ENCODE measurements around the gene BABAM1. TPM values are rescaled to one million over a fixed set of nuclear protein-coding genes. Genes with fewer than 3 reads are reported as not detected.

Gene BABAM1
- total and polyA plus RNA-seq, 9 of the 15 experiments (the other 6 are each of a cell fraction or from before 2014, with no cell fraction given), result 14.7 to 160 (median 113) TPM

GRCh38 chr19:17309198-17309964, 42.1 kb downstream of the BABAM1 start, which contains the start of gene DDA1 (continued):
- TF ChIP-seq SLC30A9 (CRISPR knock-in tag; IDR thresholded peaks at IDR 0.05), result no peak
- TF ChIP-seq BMI1 (IDR thresholded peaks at IDR 0.05; ENCODE audit: low read length), result no peak
- TF ChIP-seq, protein P1, sequence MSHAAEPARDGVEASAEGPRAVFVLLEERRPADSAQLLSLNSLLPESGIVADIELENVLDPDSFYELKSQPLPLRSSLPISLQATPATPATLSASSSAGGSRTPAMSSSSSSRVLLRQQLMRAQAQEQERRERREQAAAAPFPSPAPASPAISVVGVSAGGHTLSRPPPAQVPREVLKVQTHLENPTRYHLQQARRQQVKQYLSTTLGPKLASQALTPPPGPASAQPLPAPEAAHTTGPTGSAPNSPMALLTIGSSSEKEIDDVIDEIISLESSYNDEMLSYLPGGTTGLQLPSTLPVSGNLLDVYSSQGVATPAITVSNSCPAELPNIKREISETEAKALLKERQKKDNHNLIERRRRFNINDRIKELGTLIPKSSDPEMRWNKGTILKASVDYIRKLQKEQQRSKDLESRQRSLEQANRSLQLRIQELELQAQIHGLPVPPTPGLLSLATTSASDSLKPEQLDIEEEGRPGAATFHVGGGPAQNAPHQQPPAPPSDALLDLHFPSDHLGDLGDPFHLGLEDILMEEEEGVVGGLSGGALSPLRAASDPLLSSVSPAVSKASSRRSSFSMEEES (CRISPR knock-in tag; IDR thresholded peaks at IDR 0.05), result no peak
- no peak for TF ChIP-seq ZNF766 (CRISPR knock-in tag; conservative IDR thresholded peaks at IDR 0.05)
- TF ChIP-seq, protein P2, sequence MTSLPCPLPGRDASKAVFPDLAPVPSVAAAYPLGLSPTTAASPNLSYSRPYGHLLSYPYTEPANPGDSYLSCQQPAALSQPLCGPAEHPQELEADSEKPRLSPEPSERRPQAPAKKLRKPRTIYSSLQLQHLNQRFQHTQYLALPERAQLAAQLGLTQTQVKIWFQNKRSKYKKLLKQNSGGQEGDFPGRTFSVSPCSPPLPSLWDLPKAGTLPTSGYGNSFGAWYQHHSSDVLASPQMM (CRISPR knock-in tag; IDR thresholded peaks at IDR 0.05), result no peak
- TF ChIP-seq, protein P3, sequence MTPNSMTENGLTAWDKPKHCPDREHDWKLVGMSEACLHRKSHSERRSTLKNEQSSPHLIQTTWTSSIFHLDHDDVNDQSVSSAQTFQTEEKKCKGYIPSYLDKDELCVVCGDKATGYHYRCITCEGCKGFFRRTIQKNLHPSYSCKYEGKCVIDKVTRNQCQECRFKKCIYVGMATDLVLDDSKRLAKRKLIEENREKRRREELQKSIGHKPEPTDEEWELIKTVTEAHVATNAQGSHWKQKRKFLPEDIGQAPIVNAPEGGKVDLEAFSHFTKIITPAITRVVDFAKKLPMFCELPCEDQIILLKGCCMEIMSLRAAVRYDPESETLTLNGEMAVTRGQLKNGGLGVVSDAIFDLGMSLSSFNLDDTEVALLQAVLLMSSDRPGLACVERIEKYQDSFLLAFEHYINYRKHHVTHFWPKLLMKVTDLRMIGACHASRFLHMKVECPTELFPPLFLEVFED (CRISPR knock-in tag; conservative IDR thresholded peaks at IDR 0.05), result no peak
- no peak for TF ChIP-seq ZNF551 (CRISPR knock-in tag; IDR thresholded peaks at IDR 0.05)
- TF ChIP-seq FOXA3 (CRISPR knock-in tag; conservative IDR thresholded peaks at IDR 0.05 in 1 of 2, IDR thresholded peaks at IDR 0.05 in 1 of 2), result peak in 1 of 2 experiments; percentile 37; a peak in 1 of 4 replicates
- TF ChIP-seq IRF9 (tag; IDR thresholded peaks at IDR 0.05), result no peak
- TF ChIP-seq TEAD2 (tag; IDR thresholded peaks at IDR 0.05), result no peak
- TF ChIP-seq TCFL5 (CRISPR knock-in tag; conservative IDR thresholded peaks at IDR 0.05), result no peak
- TF ChIP-seq RAD51 (IDR thresholded peaks at IDR 0.05; ENCODE audit: borderline replicate concordance, low read depth), result no peak
- TF ChIP-seq, protein P4, sequence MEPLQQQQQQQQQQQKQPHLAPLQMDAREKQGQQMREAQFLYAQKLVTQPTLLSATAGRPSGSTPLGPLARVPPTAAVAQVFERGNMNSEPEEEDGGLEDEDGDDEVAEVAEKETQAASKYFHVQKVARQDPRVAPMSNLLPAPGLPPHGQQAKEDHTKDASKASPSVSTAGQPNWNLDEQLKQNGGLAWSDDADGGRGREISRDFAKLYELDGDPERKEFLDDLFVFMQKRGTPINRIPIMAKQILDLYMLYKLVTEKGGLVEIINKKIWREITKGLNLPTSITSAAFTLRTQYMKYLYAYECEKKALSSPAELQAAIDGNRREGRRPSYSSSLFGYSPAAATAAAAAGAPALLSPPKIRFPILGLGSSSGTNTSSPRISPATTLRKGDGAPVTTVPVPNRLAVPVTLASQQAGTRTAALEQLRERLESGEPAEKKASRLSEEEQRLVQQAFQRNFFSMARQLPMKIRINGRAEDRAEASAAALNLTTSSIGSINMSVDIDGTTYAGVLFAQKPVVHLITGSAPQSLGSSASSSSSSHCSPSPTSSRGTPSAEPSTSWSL (CRISPR knock-in tag; IDR thresholded peaks at IDR 0.05; ENCODE audit: borderline replicate concordance), result no peak
- no peak for TF ChIP-seq CBX8 (IDR thresholded peaks at IDR 0.05; ENCODE audit: borderline replicate concordance, extremely low read depth, low read depth, low read length, poor library complexity, severe bottlenecking)
- peak; percentile 87 for TF ChIP-seq CHD1 (IDR thresholded peaks at IDR 0.05; ENCODE audit: low read length)
- no peak for TF ChIP-seq ZC3H4 (CRISPR knock-in tag; IDR thresholded peaks at IDR 0.05; ENCODE audit: borderline replicate concordance)
- TF ChIP-seq L3MBTL2 (IDR thresholded peaks at IDR 0.05), result no peak
- peak; percentile 13 to 16; a peak in 2 of 4 replicates for TF ChIP-seq MAZ (CRISPR knock-in tag; conservative IDR thresholded peaks at IDR 0.05 in 1 of 2, IDR thresholded peaks at IDR 0.05 in 1 of 2)
- peak; percentile 49; the same call in 1 of the 2 replicates for TF ChIP-seq SPI1 (IDR thresholded peaks at IDR 0.05; ENCODE audit: borderline replicate concordance, low read depth, low read length)
- peak; percentile 95; the same call in 1 of the 2 replicates for TF ChIP-seq ADNP (tag; IDR thresholded peaks at IDR 0.05)
- no peak for TF ChIP-seq IFI16 (CRISPR knock-in tag; IDR thresholded peaks at IDR 0.05)

Measured in K562 (cell line).